ENCODE measurements around the gene CACNG3.

- TF ChIP-seq GATA2 (IDR thresholded peaks at IDR 0.05; ENCODE audit: low read depth, low read length) (no peak), GATA3 (IDR thresholded peaks at IDR 0.05; ENCODE audit: low read depth, low read length) (no peak)
These were observed 32.4 kb downstream of the CACNG3 start for GRCh38 chr16:24288516-24288915.

Data from SH-SY5Y (cell line).